Smooth muscle cell (in vitro differentiated cells): ENCODE results near the gene TLE4. TPM values are rescaled to one million over a fixed set of nuclear protein-coding genes. Genes with fewer than 3 reads are reported as not detected.

Experiments used
- DNase-seq: peaks from one replicate; lab custom pipeline; 2025; ENCODE audit not compliant: unreplicated experiment; lab: John Stamatoyannopoulos, UW
- H2AFZ ChIP-seq: fragments of 200-600 bp; sonication (generic); 2 replicates; pipeline ENCODE4 v1.6.0; 2016; ENCODE audit warnings: antibody characterized with exemption, low read depth, mild to moderate bottlenecking
- H3F3A ChIP-seq: fragments of 200-600 bp; sonication (generic); 2 replicates; pipeline ENCODE4 v1.6.0; 2017; ENCODE audit warnings: antibody characterized with exemption, low read depth
- H3K27ac ChIP-seq: fragments of 200-600 bp; sonication (generic); 2 replicates; pipeline ENCODE4 v1.5.1; 2016; ENCODE audit warnings: low read depth, mild to moderate bottlenecking
- H3K27me3 ChIP-seq: fragments of 200-600 bp; sonication (generic); 2 replicates; pipeline ENCODE4 v1.6.1; 2016; ENCODE audit warnings: low read depth, mild to moderate bottlenecking
- H3K36me3 ChIP-seq: fragments of 200-600 bp; sonication (generic); 2 replicates; pipeline ENCODE4 v1.5.1; 2016; ENCODE audit warnings: low read depth
- H3K4me1 ChIP-seq: fragments of 200-600 bp; sonication (generic); 2 replicates; pipeline ENCODE4 v1.5.1; 2016; ENCODE audit warnings: low read depth
- H3K4me2 ChIP-seq: fragments of 200-600 bp; sonication (generic); 2 replicates; pipeline ENCODE4 v1.6.0; 2016; ENCODE audit warnings: mild to moderate bottlenecking
- H3K4me3 ChIP-seq: fragments of 200-600 bp; sonication (generic); 2 replicates; pipeline ENCODE4 v1.5.1; 2016; ENCODE audit warnings: mild to moderate bottlenecking
- H3K79me2 ChIP-seq: fragments of 200-600 bp; sonication (generic); 2 replicates; pipeline ENCODE4 v1.6.0; 2016; ENCODE audit warnings: low read depth, mild to moderate bottlenecking
- H3K9ac ChIP-seq: fragments of 200-600 bp; sonication (generic); 2 replicates; pipeline ENCODE4 v1.6.0; 2016; ENCODE audit warnings: low read depth
- H3K9me3 ChIP-seq: fragments of 200-600 bp; sonication (generic); replicated peaks from 2 replicates; pipeline ENCODE4 v1.5.1; 2016; ENCODE audit warnings: low read depth
- H4K20me1 ChIP-seq: fragments of 200-600 bp; sonication (generic); 2 replicates; pipeline ENCODE4 v1.6.0; 2016; ENCODE audit warnings: low read depth
- WGBS: methylation state at CpG from one replicate; pipeline ENCODE4 v1.1.7; 2016; ENCODE audit warnings: low lambda C conversion rate; 5-methylcytosine and 5-hydroxymethylcytosine counted together
- polyA plus RNA-seq: library from polyadenylated mRNA; unstranded; fragments of >200 nt; fragmentation: Nextera tagmentation; extraction: Ambion mirVana; gene quantifications from 2 replicates; pipeline ENCODE4 v1.2.1, GENCODE V29; 2016
- total RNA-seq: library from RNA; depleted of rRNA; stranded (reverse); fragments of >200 nt; gene quantifications from 2 replicates; pipeline ENCODE4 v1.2.3, GENCODE V29; 2014
- TF ChIP-seq, protein P1 (sequence below): fragments of 200-600 bp; sonication (generic); IDR thresholded peaks from 2 replicates; pipeline ENCODE4 v1.5.1; 2017; ENCODE audit warnings: borderline replicate concordance, mild to moderate bottlenecking, antibody characterized with exemption; ENCODE audit not compliant: insufficient read depth, poor library complexity, severe bottlenecking

TLE4 gene
- total and polyA plus RNA-seq, 2 experiments from 2014 or later, result 31.6 to 74.3 TPM

DNA sequence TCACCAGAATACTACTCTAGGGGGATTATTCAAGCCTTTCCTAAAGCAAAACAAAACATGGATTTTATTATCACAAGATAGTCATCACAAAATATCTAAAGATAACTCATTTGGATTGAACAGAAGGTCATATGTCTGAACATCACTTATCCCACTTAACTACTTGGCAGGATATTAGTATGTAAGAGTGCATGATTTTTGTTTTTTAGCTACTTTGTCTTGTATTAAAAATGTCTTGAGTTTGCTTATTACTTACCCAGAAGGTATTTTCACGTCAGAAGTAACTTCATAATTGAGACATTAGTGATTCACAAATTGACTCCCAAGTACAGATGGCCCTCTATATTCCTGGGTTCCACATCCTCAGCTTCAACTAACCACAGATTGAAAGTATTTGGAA, 113.8 kb downstream of the TLE4 start:
- no peaks in the 10 kb centered on the region for H3K27me3 ChIP-seq
- H3K27ac ChIP-seq, result peak overlapping the region; percentile 41
- H3K9ac ChIP-seq, result no peak overlapping the region
- TF ChIP-seq, protein P1, sequence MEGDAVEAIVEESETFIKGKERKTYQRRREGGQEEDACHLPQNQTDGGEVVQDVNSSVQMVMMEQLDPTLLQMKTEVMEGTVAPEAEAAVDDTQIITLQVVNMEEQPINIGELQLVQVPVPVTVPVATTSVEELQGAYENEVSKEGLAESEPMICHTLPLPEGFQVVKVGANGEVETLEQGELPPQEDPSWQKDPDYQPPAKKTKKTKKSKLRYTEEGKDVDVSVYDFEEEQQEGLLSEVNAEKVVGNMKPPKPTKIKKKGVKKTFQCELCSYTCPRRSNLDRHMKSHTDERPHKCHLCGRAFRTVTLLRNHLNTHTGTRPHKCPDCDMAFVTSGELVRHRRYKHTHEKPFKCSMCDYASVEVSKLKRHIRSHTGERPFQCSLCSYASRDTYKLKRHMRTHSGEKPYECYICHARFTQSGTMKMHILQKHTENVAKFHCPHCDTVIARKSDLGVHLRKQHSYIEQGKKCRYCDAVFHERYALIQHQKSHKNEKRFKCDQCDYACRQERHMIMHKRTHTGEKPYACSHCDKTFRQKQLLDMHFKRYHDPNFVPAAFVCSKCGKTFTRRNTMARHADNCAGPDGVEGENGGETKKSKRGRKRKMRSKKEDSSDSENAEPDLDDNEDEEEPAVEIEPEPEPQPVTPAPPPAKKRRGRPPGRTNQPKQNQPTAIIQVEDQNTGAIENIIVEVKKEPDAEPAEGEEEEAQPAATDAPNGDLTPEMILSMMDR, result no peak
- WGBS, result 71% methylated on average over 1 of the region's 1 CpG
- DNase-seq, result no peak
- peaks cover 3% of the 10 kb centered on the region for H3K79me2 ChIP-seq
- no peak overlapping the region for H3K4me2 ChIP-seq
- no peak overlapping the region for H3K4me3 ChIP-seq
- H3K9me3 ChIP-seq, result no peaks in the 10 kb centered on the region
- no peaks in the 10 kb centered on the region for H3F3A ChIP-seq
- H2AFZ ChIP-seq, result no peak overlapping the region
- peaks cover 24% of the 10 kb centered on the region for H4K20me1 ChIP-seq
- H3K4me1 ChIP-seq, result peaks cover 14% of the 10 kb centered on the region
- no peaks in the 10 kb centered on the region for H3K36me3 ChIP-seq

DNA sequence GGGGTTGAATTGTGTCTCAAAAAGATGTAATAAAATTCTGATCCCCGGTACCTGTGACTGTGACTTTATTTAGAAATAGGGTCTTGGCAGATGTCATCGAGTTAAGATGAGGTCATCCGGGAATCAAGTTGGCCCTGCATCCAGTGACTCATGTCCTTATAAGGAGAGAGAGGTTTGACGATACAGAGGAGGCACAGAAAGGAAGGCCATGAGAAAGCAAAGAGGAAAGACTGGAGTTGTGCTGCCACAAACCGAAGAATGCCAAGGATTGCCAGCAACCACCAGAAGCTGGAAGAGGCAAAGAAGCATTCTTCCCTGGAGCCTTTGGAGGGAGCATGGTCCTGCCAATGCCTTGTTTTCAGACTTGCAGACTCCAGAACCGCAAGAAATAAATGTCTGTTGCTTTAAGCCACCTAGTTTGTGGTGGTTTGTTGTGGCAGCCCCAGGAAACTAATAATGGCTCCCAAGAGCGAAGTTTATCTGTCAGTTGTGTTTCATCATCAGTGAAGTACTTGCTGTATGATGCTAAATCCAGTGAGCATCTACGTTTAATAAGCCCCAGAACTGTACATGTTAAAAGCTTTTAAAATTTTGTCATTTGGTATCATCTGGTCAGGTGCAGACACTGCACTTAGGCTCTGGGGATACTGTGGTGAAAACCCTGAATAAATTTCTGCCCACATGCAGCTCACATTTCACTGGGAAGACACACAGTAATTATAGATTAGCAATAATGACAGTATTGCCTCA, 114.8 kb downstream of the TLE4 start:
- no peaks in the 10 kb centered on the region for H3F3A ChIP-seq
- H3K79me2 ChIP-seq, result peaks cover 3% of the 10 kb centered on the region
- H3K27me3 ChIP-seq, result no peaks in the 10 kb centered on the region
- H3K9ac ChIP-seq, result no peak overlapping the region
- H3K9me3 ChIP-seq, result no peaks in the 10 kb centered on the region
- TF ChIP-seq, protein P1, result no peak
- H3K27ac ChIP-seq, result peak overlapping the region; percentile 41
- H4K20me1 ChIP-seq, result peaks cover 32% of the 10 kb centered on the region
- WGBS, result 82% methylated on average over 8 of the region's 8 CpGs
- H3K36me3 ChIP-seq, result no peaks in the 10 kb centered on the region
- H2AFZ ChIP-seq, result no peak overlapping the region
- no peak overlapping the region for H3K4me2 ChIP-seq
- DNase-seq, result no peak
- H3K4me1 ChIP-seq, result peaks cover 13% of the 10 kb centered on the region
- H3K4me3 ChIP-seq, result no peak overlapping the region

DNA sequence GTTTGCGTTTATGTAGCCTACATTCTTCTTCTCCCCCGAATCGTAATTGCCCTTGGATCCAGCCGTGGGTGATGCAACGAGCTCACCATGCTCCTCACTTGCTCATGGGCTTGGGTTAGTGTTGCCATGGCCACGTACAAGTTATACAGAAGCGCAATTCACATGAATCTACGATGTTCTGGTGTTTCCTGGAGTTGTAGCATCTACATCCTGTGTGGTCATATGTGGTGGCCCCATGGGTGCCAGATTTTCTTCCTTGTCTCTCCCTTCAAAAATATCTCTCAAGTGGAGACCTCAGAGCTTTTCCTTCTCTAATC, 115.3 kb downstream of the TLE4 start:
- peaks cover 37% of the 10 kb centered on the region for H4K20me1 ChIP-seq
- no peak overlapping the region for H2AFZ ChIP-seq
- no peak overlapping the region for H3K4me3 ChIP-seq
- H3K9me3 ChIP-seq, result no peaks in the 10 kb centered on the region
- TF ChIP-seq, protein P1, result no peak
- 94% methylated on average over 8 of the region's 8 CpGs for WGBS
- H3K27me3 ChIP-seq, result no peaks in the 10 kb centered on the region
- peaks cover 14% of the 10 kb centered on the region for H3K4me1 ChIP-seq
- peaks cover 3% of the 10 kb centered on the region for H3K79me2 ChIP-seq
- no peak overlapping the region for H3K27ac ChIP-seq
- no peaks in the 10 kb centered on the region for H3K36me3 ChIP-seq
- no peaks in the 10 kb centered on the region for H3F3A ChIP-seq
- no peak overlapping the region for H3K9ac ChIP-seq
- H3K4me2 ChIP-seq, result no peak overlapping the region
- DNase-seq, result no peak

DNA sequence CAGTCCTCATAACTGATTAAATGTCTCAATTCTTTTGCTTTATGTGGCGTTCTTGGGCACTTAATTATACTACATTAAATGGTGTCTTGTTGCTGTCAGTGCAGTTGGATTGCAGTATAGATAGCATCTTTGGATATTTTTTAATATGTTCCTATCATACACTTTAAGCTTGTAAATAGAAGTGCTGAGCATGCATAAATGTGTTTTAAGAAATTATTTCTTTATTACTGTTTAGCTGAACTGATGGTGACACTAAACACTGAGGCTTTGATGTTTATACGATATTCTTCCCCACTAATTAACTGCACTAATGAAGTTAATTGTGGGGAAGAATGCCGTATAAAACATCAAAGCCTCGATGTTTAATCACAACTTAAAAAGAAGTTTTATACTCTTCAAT, 116.6 kb downstream of the TLE4 start:
- Histone ChIP-seq H3F3A (no peaks in the 10 kb centered on the region), H3K9me3 (no peaks in the 10 kb centered on the region), H3K27ac (no peak overlapping the region), H4K20me1 (peaks cover 41% of the 10 kb centered on the region), H2AFZ (no peak overlapping the region), H3K79me2 (peaks cover 3% of the 10 kb centered on the region), H3K9ac (no peak overlapping the region), H3K27me3 (no peaks in the 10 kb centered on the region), H3K4me2 (no peak overlapping the region), H3K4me3 (no peak overlapping the region), H3K36me3 (no peaks in the 10 kb centered on the region), H3K4me1 (peaks cover 22% of the 10 kb centered on the region)
- TF ChIP-seq, protein P1, result no peak
- 58% methylated on average over 4 of the region's 4 CpGs for WGBS
- DNase-seq, result no peak
